IPS DF 4.7 (cell line): ENCODE measurements around the gene C14orf132.

ENCODE experiments used
- DNase-seq: peaks from one replicate; pipeline ENCODE4 v3.0.0-alpha.2; 2013; ENCODE audit warnings: low spot score; ENCODE audit errors: extremely low read depth

C14orf132 gene

DNA sequence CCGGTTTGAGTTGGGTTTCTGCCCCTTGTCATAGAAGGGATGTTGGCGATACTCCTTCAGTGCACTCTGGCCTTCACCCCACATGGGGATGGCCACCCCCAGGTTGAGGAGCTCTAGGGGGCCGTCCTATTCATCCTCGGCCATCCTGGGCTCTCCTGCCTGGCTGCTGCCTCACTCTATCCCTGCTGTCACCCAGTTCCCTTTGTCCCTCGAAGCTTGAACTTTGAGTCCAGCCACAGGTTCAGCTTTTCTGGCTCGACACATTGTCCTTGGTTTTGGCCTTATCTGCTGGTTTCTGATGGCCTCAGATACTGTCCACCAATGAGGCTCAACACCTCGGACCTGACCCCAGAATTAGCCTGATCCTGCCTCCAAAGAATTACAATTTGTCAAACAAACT lies 58.6 kb downstream of the C14orf132 start:
- no peak for DNase-seq

DNA sequence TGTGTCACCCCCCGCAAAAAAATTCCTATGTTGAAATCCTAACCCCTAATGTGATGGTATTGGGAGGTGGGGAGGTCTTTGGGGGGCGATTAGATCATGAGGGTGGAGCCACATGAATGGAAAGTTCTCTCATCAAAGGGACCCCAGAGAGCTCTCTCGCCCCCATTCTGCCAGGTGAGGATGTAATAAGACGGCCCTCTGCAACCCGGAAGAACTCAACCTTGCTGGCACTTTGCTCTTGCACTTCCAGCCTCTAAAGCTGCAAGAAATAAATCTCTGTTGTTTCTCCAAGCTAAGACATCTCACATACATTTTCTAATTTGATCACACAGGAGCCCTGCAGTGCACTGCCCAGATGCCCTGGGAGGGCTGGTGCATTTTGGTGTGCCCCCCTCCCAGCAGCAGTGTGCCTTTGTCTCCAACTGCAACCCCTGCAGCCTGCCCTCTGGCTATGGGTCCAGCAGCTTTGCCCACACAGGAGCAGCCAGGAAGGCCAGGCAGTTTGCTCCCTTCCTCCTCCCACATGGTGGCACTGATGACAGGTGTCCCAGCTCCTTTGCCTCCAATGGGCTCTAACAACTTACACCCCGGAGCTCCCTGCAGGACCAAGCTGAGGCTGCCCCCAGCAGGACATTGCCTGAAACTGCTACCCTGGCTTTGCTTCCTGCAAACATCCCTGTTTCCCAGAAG lies 59.3 kb downstream of the C14orf132 start:
- DNase-seq, result peak; percentile 66

DNA sequence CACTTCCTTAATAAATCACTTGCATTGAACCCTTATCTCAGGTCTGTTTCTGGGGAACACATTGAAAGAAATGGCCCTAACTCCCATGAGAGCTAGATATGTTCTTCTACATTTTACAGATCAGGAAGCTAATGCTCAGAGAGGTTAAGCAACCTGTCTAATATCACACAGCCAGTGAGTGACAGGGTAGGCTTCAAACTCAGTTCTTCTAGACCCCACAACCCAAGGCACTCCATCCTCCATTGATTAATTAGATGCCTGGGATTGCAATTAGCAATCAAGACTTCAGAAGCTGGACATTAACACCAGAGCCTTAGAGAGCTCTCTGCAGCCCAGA lies 59.8 kb downstream of the C14orf132 start:
- DNase-seq, result no peak

DNA sequence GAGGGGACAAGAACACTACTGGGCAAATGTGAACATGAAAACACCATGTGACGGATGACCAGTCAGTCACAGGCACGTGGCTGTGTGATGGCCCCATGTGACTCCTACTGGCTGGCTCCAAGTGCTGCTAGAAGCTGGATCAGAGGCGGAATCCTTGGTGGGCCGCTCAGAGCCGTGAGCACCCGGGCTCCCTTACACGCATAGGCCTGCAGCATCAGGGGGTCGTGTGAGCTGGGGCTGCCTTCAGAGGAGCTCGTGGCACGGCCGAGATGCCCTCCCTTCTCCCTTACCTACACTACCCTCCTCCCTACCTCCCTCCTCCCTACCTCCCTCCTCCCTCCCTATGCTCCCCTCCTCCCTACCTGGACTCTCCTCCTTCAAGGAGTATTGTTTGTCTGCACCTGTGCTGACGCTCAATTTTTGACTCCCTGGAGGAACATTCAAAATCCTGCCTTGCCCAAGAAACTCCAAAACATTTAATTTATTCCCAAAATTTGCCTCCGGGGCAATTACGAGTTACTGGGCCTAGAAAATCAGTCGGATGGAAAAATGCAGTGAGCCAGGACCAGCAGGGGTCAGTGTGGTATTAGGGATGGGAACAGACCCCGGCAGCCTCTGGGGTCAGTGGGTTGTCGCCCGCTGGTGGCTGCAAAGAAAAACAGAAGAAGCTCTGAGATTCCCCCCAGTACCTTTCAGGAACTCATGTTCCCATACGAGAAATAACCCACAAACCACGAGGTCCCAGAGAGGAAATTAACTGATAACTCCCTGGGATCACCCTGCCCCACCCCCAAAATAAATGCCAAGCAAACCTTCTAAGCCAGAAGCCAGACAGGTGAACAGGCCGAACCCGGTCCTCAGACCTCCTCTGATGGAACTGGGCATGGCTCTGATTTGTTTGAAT lies 61.3 kb downstream of the C14orf132 start:
- peak; percentile 68 for DNase-seq

DNA sequence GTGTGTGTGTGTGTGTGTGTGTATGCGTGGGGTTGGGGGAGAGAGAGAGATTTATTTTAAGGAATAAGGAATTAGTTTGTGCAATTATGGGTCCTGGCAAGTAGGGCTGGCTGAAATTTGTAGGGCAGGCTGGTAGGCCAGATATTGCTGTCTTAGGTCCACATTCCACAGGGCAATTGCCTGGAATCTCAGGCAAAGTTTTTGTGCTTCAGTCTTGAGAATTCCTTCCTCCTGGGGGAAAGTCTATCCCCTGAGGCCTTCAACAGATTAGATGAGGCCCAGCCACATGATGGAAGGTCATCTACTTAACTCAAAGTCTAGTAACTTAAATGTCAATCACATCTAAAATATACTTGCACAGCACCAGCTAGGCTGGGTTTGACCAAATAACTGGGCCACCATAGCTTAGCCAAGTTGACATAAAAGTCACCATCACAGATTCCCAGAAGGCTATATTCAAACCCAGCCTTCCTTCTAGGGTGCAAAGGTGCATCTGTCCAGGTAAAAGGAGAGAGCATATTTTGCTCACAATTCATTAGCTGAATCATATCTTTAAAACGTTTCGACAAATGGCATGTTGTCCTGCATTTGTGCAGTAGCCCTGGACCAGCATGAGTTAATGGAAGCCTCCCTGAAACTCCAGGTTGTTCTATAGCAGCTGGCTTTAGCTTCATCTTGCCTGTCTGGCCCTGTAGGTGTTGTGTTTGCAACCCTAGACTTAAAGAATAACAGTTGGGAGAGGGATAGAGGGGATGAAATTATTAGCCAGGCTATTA lies 63.1 kb downstream of the C14orf132 start:
- DNase-seq, result no peak

DNA sequence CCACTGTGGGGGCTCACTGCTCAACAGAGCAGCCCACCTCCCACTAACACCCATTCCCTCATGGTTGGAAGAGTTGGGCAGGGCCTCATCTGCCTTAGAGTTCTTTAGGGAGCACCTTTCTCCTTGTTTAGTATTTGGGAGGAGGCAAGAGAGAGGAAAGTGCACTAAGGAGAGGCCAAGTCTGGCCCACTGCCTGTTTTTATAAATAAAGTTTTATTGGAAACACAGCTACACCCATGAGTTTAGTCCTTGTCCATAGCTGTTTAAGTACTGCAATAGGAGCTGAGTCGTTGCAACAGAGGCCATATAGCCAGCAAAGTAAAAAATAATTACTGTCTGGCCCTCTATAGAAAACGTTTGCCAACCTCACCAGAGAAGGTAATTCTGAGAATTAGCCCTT lies 63.9 kb downstream of the C14orf132 start:
- no peak for DNase-seq

DNA sequence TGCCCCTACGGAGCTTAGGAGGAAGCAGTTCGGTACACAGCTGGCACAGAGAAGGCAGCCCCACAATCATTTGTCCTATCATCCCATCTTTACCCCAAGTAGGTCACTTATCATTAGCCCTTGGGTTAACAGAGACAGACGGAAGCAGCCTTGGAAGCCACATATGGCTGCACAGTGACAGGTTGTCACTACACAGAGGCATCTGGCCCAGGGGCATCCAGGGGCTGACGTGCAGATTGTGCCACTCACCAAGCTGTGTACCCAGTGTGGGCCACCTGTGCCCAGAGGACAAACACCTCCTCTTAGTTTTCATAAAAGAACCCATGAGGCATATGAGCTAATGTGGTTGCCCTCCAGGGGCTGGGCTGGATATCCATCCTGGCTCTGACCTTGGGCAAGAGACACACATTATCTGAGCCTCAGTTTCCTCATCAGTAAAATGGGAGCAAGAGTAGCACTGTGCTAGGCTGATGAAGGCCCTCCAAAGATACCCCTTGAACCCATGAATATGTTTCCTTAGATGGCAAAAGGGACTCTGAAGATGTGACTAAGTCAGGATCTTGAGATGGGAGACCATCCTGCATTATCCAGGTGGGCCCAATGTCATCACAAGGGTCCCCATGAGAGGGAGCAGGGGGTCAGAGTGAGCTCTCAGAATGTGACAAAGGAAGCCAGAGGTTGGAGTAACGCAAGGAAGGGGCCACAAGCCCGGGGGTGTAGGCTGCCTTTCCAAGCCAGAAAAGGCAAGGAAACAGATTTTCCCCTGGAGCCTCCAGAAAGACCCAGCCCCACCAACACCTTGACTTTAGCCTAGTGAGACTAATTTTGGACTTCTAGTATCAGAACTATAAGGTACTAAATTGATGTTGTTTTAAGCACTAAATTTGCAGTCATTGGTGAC lies 64.6 kb downstream of the C14orf132 start:
- DNase-seq, result no peak

DNA sequence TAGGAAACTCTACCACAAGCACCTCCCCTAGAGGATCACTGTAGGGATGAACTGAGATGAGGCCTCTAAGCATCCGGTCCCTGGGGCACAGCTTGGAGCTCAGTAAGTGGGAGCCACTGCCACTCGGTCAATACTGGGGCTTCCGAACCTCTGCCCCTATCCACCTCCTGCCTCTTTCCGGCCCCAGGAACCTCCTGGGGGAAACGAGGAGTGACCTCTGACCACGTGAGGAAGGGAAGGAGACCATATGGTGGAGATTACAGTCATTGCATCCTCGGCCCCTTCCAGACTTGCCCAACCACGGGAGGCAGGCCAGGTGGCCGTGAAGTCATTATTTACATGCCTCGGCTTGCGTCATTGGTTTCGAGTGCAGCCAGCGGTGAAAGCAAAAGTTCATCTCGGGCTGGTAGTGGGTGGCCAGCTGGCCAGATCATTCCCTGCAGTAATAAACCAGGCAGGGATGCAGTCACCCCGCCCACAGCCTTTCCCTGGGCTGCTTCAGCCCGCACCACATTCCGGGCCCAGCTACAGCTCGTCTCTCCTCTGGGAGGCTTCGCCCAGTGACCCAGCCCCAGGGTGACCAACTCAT lies 65.4 kb downstream of the C14orf132 start:
- DNase-seq, result no peak

DNA sequence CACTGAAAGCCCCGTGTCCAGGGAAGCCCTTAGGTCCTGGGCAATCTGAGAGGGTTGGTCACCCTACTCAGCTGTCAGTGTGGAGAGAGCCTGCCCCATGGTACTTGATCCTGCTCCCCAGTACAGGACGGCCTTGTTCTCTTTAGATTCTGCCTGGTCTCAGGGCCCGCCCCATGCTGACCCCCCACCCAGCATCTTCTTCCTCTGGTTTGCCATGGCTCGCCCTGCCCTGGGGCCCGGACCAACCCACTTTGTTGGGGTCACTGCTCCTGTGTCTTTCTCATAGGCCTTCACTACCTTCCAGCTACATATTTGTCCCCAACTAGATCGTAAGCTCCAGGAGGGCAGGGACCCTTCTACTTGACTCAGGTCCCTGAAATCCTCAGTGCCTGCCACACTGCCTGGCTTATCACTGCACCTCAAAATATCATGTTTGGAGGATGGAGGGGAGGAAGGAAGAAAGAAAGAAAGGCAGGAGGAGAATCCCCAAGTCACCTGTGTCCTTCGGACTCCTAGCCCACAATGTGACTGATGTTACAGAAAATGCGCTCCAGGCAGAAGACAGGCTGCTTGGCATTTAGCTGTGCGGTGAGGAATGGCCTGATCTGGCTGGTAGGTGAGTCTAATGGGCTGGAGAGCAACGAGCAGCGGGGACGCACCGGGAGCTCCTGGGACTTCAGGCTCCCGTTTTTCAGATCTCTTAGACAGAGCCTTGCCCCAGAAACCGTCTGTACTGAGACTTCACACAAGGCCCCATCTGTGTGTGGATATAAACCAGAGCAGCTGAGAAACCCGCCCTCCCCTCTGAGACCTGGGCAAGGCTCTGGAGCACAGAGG lies 66.1 kb downstream of the C14orf132 start:
- no peak for DNase-seq

DNA sequence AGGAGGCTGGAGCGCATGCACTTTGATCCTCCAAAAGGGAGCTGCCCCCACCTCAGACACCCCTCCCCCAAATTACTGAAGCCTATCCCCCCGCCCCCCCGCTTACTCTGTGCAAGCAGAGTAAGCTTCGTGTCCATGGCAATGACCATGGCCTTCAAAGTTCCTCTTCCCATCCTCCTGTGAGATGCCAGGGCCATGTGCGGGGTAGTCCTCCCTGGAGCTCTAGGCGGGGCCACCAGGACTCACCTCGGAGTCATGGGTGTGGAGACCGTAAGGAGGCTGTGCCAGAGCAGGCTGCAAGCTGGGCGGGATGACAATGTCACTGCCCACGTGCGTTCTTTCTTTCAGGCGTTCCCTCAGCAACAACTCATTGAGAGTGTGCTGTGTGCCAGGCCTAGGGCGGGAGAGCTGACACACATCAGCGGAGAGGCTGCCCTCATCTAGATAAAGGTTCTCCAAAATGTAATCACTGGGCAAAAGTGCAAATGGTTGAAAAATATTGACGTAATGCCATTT lies 66.8 kb downstream of the C14orf132 start:
- DNase-seq, result no peak

DNA sequence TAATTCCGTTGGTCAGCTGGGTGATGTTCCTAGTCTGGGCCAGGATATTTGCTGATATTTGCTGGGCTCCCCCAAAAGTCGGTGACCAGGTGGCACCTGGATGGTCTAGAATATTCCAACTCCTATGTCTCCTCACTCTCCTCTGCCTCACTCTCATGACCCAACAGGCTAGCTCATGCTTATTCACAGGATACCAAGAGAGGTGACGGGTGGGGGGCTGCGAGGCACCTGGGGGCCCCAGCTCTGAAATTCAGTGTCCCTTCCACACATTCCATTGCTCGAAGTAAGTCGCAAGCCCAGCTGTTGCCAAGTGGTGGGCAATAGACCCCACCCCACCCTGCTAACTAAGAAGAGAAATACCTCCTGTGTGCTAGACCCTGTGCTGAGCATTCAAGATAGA lies 67.7 kb downstream of the C14orf132 start:
- DNase-seq, result no peak

DNA sequence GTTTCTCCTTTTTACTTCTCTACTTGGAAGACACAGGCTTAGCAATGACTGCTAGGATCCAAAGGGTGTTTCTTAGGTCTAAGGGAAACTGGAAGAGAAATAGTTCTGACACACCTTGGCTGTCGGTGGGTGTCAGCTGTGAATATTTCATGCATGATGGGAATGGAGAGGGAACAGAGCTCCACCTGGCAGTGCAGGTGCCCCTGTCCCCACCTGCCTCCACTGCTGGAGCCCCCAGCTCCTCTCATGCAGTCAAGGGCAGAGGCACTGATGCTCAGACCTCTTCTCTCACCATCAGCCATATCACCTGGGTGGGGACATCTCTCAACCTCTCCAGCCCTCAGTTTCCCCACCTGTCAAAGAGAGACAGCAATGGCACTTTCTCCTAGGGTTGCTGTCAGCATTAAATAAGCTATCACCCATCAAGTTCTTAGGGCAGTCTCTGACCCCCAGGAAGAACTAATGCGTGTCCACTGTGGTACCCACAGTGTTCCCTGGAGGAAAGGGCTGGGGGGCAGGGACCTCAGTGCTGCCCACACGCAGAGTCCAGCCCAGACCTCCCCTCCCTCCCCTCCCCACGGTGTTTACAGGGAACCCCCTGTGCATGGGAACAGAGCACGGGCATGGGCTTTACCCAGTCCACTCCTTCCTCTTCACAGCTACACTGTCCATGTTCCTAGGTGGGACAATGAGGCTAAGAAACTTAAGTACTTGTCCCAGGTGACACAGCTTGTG lies 69.1 kb downstream of the C14orf132 start:
- DNase-seq, result no peak

DNA sequence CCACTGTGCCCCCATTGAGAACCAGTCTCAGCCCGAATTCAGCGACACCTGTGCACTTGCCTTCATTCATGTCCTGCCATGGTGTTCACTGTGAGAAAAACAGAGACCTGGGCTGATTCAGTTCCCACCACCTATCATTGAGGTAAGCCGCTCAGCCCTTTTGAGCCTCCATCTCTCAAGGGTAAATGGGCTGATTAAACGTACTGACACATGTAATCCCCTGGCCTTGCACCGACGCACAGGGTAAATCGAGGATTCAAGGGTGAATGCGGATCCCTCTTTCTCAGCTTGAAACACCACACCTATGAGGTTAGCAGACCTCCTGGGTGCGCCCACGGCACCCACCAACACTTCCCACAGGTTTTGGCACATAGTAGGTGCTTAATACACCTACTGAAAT lies 69.7 kb downstream of the C14orf132 start:
- no peak for DNase-seq

DNA sequence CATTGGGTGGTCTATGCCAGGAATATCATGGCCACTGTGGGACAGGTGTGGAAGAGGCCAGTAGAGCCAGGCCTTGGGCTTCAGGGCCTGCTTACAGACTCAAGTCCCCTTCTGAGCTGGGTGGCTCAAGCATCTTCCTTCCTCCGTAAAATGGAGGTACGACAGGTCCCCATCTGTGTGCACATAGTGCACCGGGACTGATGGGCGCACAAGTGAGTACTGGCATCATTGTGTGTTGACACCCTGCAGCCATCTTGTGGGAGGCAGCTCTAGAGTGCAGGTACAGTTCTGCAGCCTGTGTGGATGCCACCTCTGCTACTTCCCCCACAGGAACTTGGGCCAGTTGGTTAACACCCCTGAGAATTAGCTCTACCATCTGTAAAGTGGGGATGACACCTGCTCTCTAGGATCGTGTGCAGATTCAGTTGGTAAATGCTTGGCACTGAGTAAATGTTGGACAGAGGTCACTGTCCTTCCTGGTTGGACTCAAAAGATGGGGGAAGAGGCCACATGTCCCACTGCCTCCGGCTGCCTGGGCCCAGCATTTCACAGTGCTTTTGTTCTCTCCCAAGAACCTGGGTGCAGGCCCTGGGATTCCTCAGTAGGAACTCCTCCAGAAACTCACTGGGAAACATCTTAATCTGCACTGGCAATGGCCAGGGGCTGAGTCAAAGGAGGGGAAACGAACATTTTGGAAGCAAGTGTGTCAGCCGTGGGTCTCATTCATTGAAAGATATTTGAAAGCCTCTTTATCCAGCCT lies 70.6 kb downstream of the C14orf132 start:
- no peak for DNase-seq

DNA sequence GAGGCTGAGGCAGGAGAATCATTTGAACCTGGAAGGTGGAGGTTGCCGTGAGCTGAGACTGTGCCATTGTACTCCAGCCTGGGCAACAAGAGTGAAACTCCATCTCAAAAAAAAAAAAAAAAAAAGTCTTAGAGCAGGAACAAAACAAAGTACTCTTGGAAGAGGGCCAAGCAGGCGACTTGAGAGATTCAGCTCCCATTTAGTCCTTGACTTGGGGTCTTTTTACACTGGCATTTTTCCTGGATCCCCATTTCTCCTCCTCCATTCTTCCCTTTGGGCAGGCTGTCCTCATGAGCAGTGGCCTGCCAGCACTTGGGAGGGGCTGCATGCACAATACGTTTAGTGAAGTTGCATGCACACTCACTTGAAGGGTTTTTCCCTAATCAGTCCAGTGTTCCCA lies 72.9 kb downstream of the C14orf132 start:
- no peak for DNase-seq

DNA sequence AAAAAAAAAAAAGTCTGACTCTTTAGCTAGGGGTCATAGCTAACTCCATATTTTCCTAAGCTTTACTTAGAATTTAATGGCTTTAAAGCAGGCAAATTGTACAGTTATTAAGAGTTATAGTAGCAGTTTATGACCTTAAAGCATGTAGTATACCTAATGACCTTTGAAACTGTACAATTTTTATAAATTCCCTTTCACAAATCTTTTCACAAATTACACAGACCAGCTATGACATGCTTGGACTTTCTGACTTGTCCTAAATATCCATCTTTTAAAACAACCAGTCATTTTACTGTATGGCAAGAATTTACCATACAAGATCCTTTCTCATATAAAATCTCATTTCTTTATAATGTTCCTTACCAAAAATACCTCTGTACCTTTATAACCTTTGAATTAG lies 74.8 kb downstream of the C14orf132 start:
- no peak for DNase-seq

DNA sequence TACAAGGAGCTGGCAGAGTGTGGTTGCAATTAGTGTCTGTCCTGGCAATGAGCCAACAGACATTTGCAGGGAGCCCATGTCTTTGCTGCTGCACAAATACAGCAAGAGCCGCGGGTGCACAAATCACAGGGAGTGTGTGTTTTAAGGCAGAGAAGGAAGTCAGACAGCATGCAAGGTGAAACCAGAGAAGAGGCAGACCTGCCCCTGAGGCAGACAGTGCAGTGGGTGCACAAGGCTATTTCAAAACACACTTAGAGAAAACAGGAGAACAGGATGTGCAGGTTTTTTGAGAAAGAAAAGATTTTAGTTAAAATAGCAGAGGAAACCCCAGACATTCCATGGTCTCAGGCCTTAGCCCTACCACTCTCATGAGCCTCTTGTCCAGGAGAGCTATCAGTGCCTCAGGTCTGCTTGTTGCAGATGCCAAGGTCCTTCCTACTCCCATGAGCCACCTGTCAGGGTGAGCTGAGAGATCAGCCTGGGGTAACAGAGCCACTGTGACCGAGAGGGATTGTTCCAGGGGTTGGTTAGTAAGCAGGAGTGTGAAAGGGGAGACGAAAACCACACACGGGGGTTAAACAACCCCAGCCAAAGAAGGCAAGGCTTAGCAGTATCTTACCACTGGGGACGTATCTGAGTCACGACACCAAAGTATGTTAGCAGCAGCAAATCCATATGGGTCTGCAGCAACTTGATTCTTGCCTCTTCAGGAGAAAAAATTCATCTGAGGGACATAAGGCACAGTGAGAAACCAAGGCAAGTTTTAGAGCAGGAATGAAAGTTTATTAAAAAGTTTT lies 78.1 kb downstream of the C14orf132 start:
- DNase-seq, result no peak
